DMS 273 treated with DMSO at 0.1 percent for 48 hours (cell line): ENCODE measurements around the gene TCEANC2.
"Not testable (repeated sequence)": the region's sequence is repeated elsewhere in the genome, so short reads cannot be mapped to it uniquely, and the experiment has no call there.

Experiments
- DNase-seq: peaks from one replicate; lab custom pipeline; 2025; lab: John Stamatoyannopoulos, UW

TCEANC2 gene

GRCh38 chr1:54088385-54088784, 35.0 kb downstream of the TCEANC2 start:
- DNase-seq = no peak

DNA sequence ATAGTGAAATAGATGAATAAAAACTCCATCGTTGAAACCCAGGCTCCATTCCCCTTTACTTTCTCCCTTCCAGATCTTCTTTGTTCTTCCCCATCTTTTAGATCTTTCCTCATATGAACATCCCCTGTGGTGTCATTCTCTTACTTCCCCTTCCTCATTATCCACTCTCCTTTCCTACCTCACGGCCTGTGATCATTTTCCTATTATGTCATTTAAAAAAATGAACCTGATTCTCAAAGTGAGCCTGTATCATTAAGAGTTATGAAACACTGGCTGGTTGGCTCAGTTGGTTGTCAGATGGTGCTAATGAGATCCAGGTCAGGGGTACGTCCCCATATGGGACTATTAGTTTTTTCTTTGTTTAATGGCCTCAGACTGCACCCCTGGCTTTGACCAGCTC, 38.3 kb downstream of the TCEANC2 start:
- no peak for DNase-seq

DNA sequence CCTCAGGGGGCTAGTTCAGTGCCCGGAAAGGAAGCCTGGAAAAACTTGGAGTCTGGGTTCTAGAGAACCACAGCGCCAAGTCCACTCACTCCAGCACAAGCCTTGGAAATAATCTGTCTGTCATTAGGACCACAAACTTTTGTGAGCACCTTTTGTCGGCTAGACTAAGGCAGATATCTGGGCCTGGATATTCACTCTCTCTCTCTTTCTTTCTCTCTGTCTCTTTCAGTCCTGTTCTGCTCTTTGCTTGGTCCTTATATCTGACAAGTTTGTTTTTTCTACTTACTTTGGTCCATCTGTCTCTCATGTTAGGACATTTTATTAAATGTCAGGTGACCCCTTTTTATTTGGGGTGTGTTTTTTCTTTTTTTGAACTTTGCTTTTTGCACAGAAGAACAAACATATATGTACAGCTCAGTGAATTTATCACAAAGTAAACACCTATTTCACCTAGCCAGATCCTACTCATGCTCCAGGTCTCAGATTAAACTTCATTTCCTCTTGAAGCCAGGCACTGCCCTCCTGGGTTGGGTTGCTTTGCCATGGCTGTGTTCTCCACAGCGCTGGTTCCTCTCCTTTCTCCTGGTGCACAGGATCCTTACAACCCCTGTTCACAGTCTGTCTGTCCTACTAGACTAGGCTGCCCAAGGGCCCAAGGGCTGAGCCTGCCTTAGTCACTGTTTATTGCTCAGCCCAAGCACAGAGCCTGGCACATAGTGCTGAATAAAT, 40.8 kb downstream of the TCEANC2 start:
- DNase-seq = no peak

- not testable (repeated sequence) for DNase-seq
Measured at GRCh38 chr1:54094730-54095105, 41.3 kb downstream of the TCEANC2 start.

DNA sequence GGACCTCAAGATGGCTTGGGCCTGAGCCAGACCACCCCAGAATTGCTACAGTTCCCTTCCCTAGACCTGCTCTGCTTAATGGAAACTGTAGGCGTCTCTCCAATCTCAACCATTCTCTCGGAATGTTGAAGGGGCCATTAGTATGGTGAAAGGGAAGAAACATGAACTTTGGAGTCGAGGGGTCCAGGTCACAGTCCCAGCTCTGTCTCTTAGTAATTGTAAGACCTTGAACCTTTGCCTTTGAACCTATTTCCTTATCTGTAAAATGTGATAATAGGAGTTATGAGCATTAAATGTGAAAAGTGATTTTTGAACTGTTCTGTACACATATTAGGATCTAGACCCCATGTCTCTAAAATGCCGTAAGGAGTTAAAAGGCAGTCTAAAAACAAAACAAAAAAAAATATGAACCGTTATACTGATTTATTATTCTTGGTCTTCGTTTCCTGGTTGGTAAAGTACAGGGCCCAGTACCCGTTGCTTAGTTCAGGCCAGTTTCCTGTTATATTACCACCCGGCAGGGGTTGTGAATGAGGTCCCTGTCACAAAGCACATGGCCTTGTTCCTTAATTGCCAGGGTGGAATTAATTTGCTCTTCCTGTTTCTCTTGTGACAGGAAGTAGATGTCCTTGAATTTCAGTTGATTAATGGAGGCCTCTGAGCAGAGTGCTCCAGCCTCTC, 42.3 kb downstream of the TCEANC2 start:
- no peak for DNase-seq

GRCh38 chr1:54096227-54096876, 42.9 kb downstream of the TCEANC2 start:
- no peak for DNase-seq

DNA sequence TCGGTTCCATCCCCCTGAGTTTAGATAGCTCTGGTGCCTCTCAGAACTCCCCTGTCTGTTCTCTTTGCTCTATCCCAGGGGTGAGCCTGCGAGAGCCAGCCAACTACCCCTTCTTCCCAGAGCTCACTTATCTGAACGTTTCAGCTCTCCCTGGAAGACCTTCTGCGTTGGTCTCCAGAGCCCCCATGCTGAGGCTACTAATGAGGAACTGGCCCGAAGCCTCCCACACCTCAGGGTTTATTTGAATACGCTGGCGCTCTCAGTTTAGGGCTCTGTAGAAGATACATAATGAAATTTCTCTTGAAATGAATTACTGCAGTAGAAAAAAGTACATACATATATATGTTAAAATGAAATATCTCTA, 43.5 kb downstream of the TCEANC2 start:
- no peak for DNase-seq

- DNase-seq = no peak
Measured at GRCh38 chr1:54099061-54099610, 45.7 kb downstream of the TCEANC2 start.

DNA sequence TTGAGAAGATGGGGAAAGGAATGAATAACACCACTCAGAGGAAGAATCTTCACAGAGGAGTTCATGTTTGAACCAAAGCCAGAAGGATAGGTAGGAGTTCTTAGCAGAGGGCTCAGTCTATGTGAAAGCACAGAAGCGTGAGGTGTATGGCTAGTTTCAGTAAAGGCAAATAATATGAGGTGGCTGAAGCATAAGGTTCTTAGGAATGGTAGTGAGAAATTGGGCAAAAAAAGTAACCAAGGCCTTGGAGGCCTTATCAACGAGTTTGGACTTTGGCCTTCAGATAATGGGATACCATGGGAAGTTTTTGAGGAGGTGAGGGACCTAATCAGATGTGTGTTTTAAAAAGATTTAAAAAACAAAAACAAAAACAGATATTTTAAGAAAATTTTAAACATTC, 47.1 kb downstream of the TCEANC2 start:
- no peak for DNase-seq

DNA sequence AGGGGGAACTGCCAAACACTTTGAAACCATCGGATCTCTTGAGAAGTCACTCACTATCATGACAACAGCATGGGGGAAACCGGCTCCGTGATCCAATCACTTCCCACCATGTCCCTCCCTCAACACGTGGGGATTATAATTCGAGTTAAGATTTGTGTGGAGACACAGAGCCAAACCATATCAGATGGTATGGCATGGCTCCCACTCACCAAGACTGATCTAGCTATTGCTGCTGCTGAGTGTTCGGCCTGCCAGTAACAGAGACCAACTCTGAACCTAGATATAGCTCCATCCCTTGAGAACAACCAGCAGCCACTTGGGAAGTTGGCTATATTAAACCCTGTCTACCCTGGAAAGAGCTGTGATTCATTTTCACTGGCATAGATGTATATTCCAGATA, 50.0 kb downstream of the TCEANC2 start:
- DNase-seq = no peak

DNA sequence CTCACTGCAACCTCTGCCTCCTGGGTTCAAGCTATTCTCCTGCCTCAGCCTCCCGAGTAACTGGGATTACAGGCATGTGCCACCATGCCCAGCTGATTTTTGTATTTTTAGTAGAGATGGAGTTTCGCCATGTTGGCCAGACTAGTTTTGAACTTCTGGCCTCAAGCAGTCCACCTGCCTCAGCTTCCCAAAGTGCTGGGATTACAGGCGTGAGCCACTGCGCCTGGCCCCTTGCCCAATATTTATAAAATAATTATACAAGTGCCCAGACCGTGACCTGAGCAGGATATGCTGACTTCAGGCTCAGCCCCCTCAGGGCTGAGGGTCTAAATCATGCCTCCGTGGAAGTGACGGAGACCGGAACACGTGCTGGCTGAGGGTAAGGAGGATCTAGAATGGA, 51.2 kb downstream of the TCEANC2 start:
- DNase-seq = not testable (repeated sequence)

DNA sequence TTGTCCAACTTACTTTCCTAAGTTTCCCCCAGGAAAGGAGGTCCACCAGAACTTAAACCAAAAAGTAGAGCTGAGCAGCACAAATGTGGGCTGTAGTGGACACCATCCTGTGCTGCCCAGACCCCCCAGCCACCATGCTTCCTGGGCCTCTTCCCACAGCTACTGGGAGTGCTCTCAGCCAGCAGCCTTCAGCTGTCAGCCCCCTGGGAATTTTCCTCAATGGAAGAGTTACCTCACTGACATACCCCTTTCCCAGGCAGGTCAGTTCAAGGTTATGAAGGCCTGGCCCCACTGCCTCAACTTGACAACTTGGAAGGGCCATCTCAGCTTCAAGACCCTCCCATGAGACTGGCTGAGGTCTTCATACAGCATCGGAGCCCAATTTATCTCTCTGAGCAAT, 51.7 kb downstream of the TCEANC2 start:
- no peak for DNase-seq

DNA sequence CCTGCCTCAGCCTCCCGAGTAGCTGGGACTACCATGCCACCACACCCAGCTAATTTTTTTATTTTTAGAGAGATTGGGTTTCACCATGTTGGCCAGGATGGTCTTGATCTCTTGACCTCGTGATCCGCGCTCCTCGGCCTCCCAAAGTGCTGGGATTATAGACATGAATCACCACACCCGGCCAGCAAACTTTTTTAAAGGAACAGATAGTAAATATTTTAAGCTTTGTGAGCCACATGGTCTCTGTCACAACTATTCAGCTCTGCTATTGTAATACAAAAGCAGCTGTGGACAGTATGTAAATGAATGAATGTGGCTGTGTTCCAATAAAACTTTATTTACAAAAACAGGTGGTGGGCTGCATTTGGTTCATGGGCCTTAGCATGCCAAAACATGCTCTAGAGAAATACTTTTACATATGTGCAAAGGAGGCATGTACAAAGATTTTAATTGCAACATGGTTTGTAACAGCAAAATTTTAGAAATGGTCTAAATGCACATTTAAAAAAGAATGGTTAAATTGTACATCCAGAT, 52.4 kb downstream of the TCEANC2 start:
- DNase-seq = no peak

DNA sequence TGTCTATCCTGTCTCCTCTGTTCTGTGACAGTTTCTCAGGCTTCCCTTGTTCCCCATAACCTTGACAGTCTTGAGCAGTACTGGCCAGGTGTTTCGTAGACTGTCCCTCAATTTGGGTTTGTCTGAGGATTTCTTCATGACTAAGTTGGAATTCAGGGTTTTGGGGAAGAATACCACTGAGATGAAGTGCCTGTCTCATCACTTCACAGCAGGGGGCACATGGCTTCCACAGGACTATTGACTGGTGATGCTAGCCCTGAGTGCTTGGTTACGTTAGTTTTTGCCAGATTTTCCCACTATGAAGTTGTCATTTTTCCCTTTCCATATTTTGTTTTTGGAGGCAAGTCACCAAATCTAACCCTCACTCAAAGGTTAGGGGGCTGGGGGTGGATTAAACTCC, 53.7 kb downstream of the TCEANC2 start:
- no peak for DNase-seq

- DNase-seq = no peak
Measured at GRCh38 chr1:54108156-54108555, 54.7 kb downstream of the TCEANC2 start.

GRCh38 chr1:54109129-54110090, 56.0 kb downstream of the TCEANC2 start:
- no peak for DNase-seq

- DNase-seq = peak; percentile 95
Measured at GRCh38 chr1:54110996-54111395, 57.6 kb downstream of the TCEANC2 start.

DNA sequence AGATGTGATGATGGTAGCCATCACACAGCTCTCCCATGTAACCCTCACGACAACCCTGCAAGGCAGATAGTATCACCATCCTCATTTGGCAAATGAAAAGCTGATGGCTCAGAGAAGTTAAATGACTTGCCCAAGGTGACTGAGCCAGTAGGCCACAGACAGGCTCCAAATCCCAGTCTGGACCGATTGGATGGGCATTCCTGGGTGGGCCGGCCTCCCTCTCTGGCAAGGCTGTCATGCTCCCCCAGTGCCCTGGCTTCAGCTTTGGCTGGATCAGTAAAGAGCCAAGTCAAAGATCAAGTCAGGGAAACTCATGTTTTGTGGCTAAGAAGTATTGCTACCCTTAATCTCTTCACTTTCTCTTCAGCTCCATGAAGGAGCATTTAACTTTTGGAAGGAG, 58.2 kb downstream of the TCEANC2 start:
- DNase-seq = no peak

- no peak for DNase-seq
Measured at GRCh38 chr1:54112027-54112426, 58.6 kb downstream of the TCEANC2 start.

GRCh38 chr1:54112705-54113368, 59.4 kb downstream of the TCEANC2 start:
- no peak for DNase-seq

GRCh38 chr1:54114001-54114400, 60.6 kb downstream of the TCEANC2 start:
- no peak for DNase-seq
